ENCODE results near the gene COL4A2. TPM values are rescaled to one million over a fixed set of nuclear protein-coding genes. Genes with fewer than 3 reads are reported as not detected.

The COL4A2 gene
- total and polyA plus RNA-seq, 4 donors, result 8.0 to 45.2 (median 40.3) TPM

GRCh38 chr13:110372676-110373075, 65.6 kb downstream of the COL4A2 start:
- DNase-seq (ENCODE audit: low spot score), result no peak
- TF ChIP-seq HNF4G (IDR thresholded peaks at IDR 0.05) (no peak), ATF3 (IDR thresholded peaks at IDR 0.05) (no peak), YY1 (IDR thresholded peaks at IDR 0.05) (no peak), FOXA1 (IDR thresholded peaks at IDR 0.05) (no peak), RXRA (IDR thresholded peaks at IDR 0.05) (no peak)
- TF ChIP-seq, protein P1, sequence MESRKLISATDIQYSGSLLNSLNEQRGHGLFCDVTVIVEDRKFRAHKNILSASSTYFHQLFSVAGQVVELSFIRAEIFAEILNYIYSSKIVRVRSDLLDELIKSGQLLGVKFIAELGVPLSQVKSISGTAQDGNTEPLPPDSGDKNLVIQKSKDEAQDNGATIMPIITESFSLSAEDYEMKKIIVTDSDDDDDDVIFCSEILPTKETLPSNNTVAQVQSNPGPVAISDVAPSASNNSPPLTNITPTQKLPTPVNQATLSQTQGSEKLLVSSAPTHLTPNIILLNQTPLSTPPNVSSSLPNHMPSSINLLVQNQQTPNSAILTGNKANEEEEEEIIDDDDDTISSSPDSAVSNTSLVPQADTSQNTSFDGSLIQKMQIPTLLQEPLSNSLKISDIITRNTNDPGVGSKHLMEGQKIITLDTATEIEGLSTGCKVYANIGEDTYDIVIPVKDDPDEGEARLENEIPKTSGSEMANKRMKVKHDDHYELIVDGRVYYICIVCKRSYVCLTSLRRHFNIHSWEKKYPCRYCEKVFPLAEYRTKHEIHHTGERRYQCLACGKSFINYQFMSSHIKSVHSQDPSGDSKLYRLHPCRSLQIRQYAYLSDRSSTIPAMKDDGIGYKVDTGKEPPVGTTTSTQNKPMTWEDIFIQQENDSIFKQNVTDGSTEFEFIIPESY (IDR thresholded peaks at IDR 0.05), result no peak
- Histone ChIP-seq H3K36me3 (ENCODE audit: control insufficient read depth in 4 of 4, insufficient read depth in 3 of 4, low read depth in 1 of 4, low read length in 3 of 4) (no peaks in the 10 kb centered on the region), H3K4me1 (ENCODE audit: control insufficient read depth in 4 of 4, insufficient read depth in 4 of 4, low read length in 3 of 4) (no peaks in the 10 kb centered on the region), H3K9ac (ENCODE audit: low read depth in 1 of 2, low read length in 2 of 2) (no peak overlapping the region), H3K27me3 (ENCODE audit: control insufficient read depth in 4 of 4, insufficient read depth in 4 of 4, low read length in 3 of 4) (peaks cover 0 to 7% (median 1%) of the 10 kb centered on the region in 4 donors), H3K9me3 (ENCODE audit: control insufficient read depth in 4 of 4, low read length in 3 of 4) (no peaks in the 10 kb centered on the region), H3K4me3 (ENCODE audit: low read depth in 1 of 3, low read length in 3 of 3) (no peak overlapping the region), H3K27ac (ENCODE audit: low read depth in 1 of 2, low read length in 2 of 2) (no peak overlapping the region)

DNA sequence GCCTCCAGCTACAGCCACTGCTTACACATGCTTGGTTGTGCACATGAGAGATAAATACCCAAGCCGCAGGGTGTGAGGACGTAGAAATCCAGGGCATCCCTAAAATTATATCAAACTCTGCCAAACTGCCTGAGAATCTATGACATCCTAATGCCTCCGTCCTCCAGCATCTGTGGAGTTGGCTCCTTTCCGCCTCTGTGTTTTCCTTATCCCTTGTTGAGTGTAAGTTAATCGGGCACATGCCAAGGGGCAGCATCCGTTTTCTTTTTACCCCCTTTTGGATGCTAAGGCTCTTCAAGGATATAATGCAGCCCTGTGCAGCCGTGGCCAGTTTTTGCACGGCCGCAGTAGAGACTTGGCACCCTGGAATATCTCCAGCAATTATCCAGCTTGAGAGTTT, 66.5 kb downstream of the COL4A2 start:
- Histone ChIP-seq H3K9ac (ENCODE audit: low read depth in 1 of 2, low read length in 2 of 2) (no peak overlapping the region), H3K4me3 (ENCODE audit: low read depth in 1 of 3, low read length in 3 of 3) (no peak overlapping the region), H3K27ac (ENCODE audit: low read depth in 1 of 2, low read length in 2 of 2) (no peak overlapping the region), H3K27me3 (ENCODE audit: control insufficient read depth in 4 of 4, insufficient read depth in 4 of 4, low read length in 3 of 4) (peaks cover 0 to 9% (median 1%) of the 10 kb centered on the region in 4 donors), H3K4me1 (ENCODE audit: control insufficient read depth in 4 of 4, insufficient read depth in 4 of 4, low read length in 3 of 4) (no peaks in the 10 kb centered on the region), H3K9me3 (ENCODE audit: control insufficient read depth in 4 of 4, low read length in 3 of 4) (no peaks in the 10 kb centered on the region), H3K36me3 (ENCODE audit: control insufficient read depth in 4 of 4, insufficient read depth in 3 of 4, low read depth in 1 of 4, low read length in 3 of 4) (no peaks in the 10 kb centered on the region)
- no peak for DNase-seq (ENCODE audit: low spot score)
- WGBS, result 80% methylated on average over 9 of the region's 9 CpGs
- TF ChIP-seq FOXA2 (IDR thresholded peaks at IDR 0.05) (no peak), EGR1 (IDR thresholded peaks at IDR 0.05; ENCODE audit: low read depth in 2 of 2) (no peak), ATF3 (IDR thresholded peaks at IDR 0.05) (no peak), YY1 (IDR thresholded peaks at IDR 0.05) (no peak), RAD21 (IDR thresholded peaks at IDR 0.05) (no peak), TAF1 (conservative IDR thresholded peaks at IDR 0.05) (no peak), HNF4A (conservative IDR thresholded peaks at IDR 0.05) (no peak), GABPA (IDR thresholded peaks at IDR 0.05 in 1 of 2, conservative IDR thresholded peaks at IDR 0.05 in 1 of 2) (no peak), SP1 (IDR thresholded peaks at IDR 0.05) (no peak)
- TF ChIP-seq, protein P2, sequence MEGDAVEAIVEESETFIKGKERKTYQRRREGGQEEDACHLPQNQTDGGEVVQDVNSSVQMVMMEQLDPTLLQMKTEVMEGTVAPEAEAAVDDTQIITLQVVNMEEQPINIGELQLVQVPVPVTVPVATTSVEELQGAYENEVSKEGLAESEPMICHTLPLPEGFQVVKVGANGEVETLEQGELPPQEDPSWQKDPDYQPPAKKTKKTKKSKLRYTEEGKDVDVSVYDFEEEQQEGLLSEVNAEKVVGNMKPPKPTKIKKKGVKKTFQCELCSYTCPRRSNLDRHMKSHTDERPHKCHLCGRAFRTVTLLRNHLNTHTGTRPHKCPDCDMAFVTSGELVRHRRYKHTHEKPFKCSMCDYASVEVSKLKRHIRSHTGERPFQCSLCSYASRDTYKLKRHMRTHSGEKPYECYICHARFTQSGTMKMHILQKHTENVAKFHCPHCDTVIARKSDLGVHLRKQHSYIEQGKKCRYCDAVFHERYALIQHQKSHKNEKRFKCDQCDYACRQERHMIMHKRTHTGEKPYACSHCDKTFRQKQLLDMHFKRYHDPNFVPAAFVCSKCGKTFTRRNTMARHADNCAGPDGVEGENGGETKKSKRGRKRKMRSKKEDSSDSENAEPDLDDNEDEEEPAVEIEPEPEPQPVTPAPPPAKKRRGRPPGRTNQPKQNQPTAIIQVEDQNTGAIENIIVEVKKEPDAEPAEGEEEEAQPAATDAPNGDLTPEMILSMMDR (IDR thresholded peaks at IDR 0.05; ENCODE audit: low read depth, low read length, missing input control), result no peak
- TF ChIP-seq, protein P3, sequence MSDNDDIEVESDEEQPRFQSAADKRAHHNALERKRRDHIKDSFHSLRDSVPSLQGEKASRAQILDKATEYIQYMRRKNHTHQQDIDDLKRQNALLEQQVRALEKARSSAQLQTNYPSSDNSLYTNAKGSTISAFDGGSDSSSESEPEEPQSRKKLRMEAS (IDR thresholded peaks at IDR 0.05), result no peak
- TF ChIP-seq, protein P1 (IDR thresholded peaks at IDR 0.05), result no peak

Data from liver (tissue), 9 donors.